DMS153 treated with DMSO at 0.1 percent for 48 hours (cell line): ENCODE data around the gene ADAD2.

Experiments
- DNase-seq: peaks from one replicate; lab custom pipeline; 2025; ENCODE audit not compliant: unreplicated experiment; lab: John Stamatoyannopoulos, UW

Gene ADAD2

GRCh38 chr16:84176192-84177053, 14.5 kb upstream of the ADAD2 start:
- no peak for DNase-seq

GRCh38 chr16:84177741-84178073, 13.2 kb upstream of the ADAD2 start:
- DNase-seq = no peak

- no peak for DNase-seq
Measured at GRCh38 chr16:84178146-84178765, 12.7 kb upstream of the ADAD2 start.

GRCh38 chr16:84178892-84179611, 11.9 kb upstream of the ADAD2 start:
- no peak for DNase-seq

- DNase-seq = no peak
Measured at GRCh38 chr16:84179612-84180320, 11.2 kb upstream of the ADAD2 start.

GRCh38 chr16:84180519-84181140, 10.3 kb upstream of the ADAD2 start:
- no peak for DNase-seq

- DNase-seq = no peak
Measured at GRCh38 chr16:84181144-84181915, 9.6 kb upstream of the ADAD2 start.

GRCh38 chr16:84182104-84182503, 8.9 kb upstream of the ADAD2 start:
- no peak for DNase-seq

GRCh38 chr16:84182680-84183571, 8.0 kb upstream of the ADAD2 start:
- DNase-seq = no peak

- DNase-seq = no peak
Measured at GRCh38 chr16:84183572-84183875, 7.4 kb upstream of the ADAD2 start.

- no peak for DNase-seq
Measured at GRCh38 chr16:84183911-84184591, 6.9 kb upstream of the ADAD2 start.

GRCh38 chr16:84184775-84185174, 6.2 kb upstream of the ADAD2 start:
- no peak for DNase-seq

- peak; percentile 73 for DNase-seq
Measured at GRCh38 chr16:84186685-84187437, 4.1 kb upstream of the ADAD2 start, which contains the start of gene TAF1C. TSS of gene TAF1C (minus strand) at chr16:84187057. CDS start at chr16:84184988, 2,069 bp downstream.

GRCh38 chr16:84191466-84191865, 509 bp downstream of the ADAD2 start:
- DNase-seq = no peak

- DNase-seq = no peak
Measured at GRCh38 chr16:84193480-84193879, 2.5 kb downstream of the ADAD2 start.

- no peak for DNase-seq
Measured at GRCh38 chr16:84194018-84194417, 3.1 kb downstream of the ADAD2 start.

- peak; percentile 65 for DNase-seq
Measured at GRCh38 chr16:84194470-84195200, 3.7 kb downstream of the ADAD2 start.
